SK-N-SH (cell line): ENCODE data around the gene ALPI.

Experiments
- ELF1 ChIP-seq: IDR thresholded peaks from 2 replicates; pipeline ENCODE4 v1.4.0; 2012
- EP300 ChIP-seq, 2 experiments: IDR thresholded peaks; 2 replicates each; pipeline versions ENCODE4 v1.4.0 to v1.6.1; 2012; ENCODE audit warnings: borderline replicate concordance in 1 of 2, low read depth in 1 of 2, low read length in 1 of 2
- FOXJ3 ChIP-seq: sonication (generic); formaldehyde crosslinking; IDR thresholded peaks from 2 replicates; pipeline ENCODE4 v1.5.1; 2020; ENCODE audit warnings: mild to moderate bottlenecking, missing genetic modification reagents
- FOXM1 ChIP-seq: IDR thresholded peaks from 2 replicates; pipeline ENCODE4 v1.4.0; 2012; ENCODE audit warnings: low read depth, mild to moderate bottlenecking
- GATA2 ChIP-seq: sonication (generic); formaldehyde crosslinking; IDR thresholded peaks from 2 replicates; pipeline ENCODE4 v1.5.0; 2020; ENCODE audit warnings: mild to moderate bottlenecking, missing genetic modification reagents
- JUND ChIP-seq: IDR thresholded peaks from 2 replicates; pipeline ENCODE4 v1.4.0; 2012
- POLR2AphosphoS5 ChIP-seq: IDR thresholded peaks from 2 replicates; pipeline ENCODE4 v1.6.1; 2012; ENCODE audit warnings: low read depth, low read length
- RAD21 ChIP-seq: IDR thresholded peaks from 2 replicates; pipeline ENCODE4 v1.6.1; 2012; ENCODE audit warnings: mild to moderate bottlenecking, low read length
- SIN3A ChIP-seq: IDR thresholded peaks from 2 replicates; pipeline ENCODE4 v1.6.1; 2012; ENCODE audit warnings: low read depth, mild to moderate bottlenecking, low read length, moderate library complexity, borderline replicate concordance
- YY1 ChIP-seq: IDR thresholded peaks from 2 replicates; pipeline ENCODE4 v1.4.0; 2012; ENCODE audit warnings: low read depth, mild to moderate bottlenecking
- TF ChIP-seq, protein P1 (sequence below): fragments of 200-600 bp; sonication (generic); IDR thresholded peaks from 2 replicates; pipeline ENCODE4 v1.6.1; 2017; ENCODE audit warnings: antibody characterized with exemption, mild to moderate bottlenecking, moderate library complexity
- TF ChIP-seq, protein P2 (sequence below): IDR thresholded peaks from 2 replicates; pipeline ENCODE4 v1.4.0; 2012; ENCODE audit warnings: low read depth, borderline replicate concordance
- TF ChIP-seq, protein P3 (sequence below): IDR thresholded peaks from 2 replicates; pipeline ENCODE4 v1.4.0; 2012; ENCODE audit warnings: low read depth, borderline replicate concordance

DNA sequence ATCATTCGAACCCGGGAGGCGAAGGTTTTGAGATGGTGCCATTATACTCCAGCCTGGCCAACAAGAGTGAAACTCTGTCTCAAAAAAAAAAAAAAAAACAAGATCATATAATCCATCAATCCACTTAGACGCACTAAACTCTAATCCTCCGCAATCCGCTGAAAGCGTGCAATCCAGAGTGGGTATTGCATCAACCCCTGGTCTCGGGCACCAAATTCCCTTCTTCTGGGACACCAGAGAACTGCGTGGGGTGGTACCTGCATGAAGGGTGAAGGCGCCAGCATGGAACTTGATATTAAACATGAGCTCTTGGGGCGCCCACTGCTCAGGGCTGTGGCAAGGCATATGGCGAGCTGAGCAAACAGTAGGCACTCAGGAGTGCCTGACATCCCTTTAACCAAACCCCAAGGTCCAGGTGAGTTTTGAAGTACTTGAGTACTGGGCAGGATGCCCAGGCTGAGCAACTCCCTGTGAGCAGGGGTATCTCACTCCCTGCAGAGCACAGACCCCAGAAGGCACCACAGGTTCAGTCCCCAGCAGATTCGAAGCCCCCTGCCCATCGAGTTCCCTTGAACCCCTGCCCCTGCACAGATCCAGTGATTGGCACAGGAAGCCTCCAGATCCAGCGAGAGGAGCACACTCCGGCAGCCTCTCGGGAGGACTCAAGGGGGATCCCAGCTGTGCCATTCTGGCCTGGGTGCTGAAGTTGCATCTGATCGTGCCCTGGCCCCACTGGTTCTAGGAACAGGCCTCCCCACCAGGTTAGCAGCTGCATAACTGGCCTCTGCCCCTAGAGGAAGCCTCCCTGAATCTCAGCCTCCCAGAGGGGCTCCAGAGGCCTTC, 8.0 kb downstream of the ALPI start:
- TF ChIP-seq, protein P1, sequence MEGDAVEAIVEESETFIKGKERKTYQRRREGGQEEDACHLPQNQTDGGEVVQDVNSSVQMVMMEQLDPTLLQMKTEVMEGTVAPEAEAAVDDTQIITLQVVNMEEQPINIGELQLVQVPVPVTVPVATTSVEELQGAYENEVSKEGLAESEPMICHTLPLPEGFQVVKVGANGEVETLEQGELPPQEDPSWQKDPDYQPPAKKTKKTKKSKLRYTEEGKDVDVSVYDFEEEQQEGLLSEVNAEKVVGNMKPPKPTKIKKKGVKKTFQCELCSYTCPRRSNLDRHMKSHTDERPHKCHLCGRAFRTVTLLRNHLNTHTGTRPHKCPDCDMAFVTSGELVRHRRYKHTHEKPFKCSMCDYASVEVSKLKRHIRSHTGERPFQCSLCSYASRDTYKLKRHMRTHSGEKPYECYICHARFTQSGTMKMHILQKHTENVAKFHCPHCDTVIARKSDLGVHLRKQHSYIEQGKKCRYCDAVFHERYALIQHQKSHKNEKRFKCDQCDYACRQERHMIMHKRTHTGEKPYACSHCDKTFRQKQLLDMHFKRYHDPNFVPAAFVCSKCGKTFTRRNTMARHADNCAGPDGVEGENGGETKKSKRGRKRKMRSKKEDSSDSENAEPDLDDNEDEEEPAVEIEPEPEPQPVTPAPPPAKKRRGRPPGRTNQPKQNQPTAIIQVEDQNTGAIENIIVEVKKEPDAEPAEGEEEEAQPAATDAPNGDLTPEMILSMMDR = no peak
- TF ChIP-seq JUND (no peak), YY1 (no peak), RAD21 (no peak), FOXM1 (no peak), ELF1 (no peak), EP300 (IDR thresholded peaks at IDR 0.05; ENCODE audit: borderline replicate concordance in 1 of 2, low read depth in 1 of 2, low read length in 1 of 2) (no peak), POLR2AphosphoS5 (no peak), GATA2 (CRISPR knock-in tag) (no peak), SIN3A (no peak), FOXJ3 (no peak)
- TF ChIP-seq, protein P2, sequence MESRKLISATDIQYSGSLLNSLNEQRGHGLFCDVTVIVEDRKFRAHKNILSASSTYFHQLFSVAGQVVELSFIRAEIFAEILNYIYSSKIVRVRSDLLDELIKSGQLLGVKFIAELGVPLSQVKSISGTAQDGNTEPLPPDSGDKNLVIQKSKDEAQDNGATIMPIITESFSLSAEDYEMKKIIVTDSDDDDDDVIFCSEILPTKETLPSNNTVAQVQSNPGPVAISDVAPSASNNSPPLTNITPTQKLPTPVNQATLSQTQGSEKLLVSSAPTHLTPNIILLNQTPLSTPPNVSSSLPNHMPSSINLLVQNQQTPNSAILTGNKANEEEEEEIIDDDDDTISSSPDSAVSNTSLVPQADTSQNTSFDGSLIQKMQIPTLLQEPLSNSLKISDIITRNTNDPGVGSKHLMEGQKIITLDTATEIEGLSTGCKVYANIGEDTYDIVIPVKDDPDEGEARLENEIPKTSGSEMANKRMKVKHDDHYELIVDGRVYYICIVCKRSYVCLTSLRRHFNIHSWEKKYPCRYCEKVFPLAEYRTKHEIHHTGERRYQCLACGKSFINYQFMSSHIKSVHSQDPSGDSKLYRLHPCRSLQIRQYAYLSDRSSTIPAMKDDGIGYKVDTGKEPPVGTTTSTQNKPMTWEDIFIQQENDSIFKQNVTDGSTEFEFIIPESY = no peak
- TF ChIP-seq, protein P3, sequence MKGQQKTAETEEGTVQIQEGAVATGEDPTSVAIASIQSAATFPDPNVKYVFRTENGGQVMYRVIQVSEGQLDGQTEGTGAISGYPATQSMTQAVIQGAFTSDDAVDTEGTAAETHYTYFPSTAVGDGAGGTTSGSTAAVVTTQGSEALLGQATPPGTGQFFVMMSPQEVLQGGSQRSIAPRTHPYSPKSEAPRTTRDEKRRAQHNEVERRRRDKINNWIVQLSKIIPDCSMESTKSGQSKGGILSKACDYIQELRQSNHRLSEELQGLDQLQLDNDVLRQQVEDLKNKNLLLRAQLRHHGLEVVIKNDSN = no peak
